ENCODE measurements around the gene ATP10A. TPM values are rescaled to one million over a fixed set of nuclear protein-coding genes. Genes with fewer than 3 reads are reported as not detected.

The ATP10A gene
- polyA plus RNA-seq, 1 experiment = 3.5 TPM

GRCh38 chr15:25727867-25728600, 135.1 kb downstream of the ATP10A start:
- CTCF ChIA-PET = no interaction called here
- H3K27me3 ChIP-seq (ENCODE audit: control insufficient read depth, insufficient read depth, low read length) = no peaks in the 10 kb centered on the region
- no peak for DNase-seq (ENCODE audit: low read depth, low spot score)
- H3K9me3 ChIP-seq (ENCODE audit: control insufficient read depth, insufficient read depth, low read length) = peaks cover 5% of the 10 kb centered on the region; the same call in 1 of the 2 replicates
- no peak for TF ChIP-seq CTCF (IDR thresholded peaks at IDR 0.05; ENCODE audit: low read depth, low read length)
- no peak overlapping the region for H3K27ac ChIP-seq (ENCODE audit: low read depth, low read length)
- POLR2A ChIA-PET = no interaction called here
- no peak overlapping the region for H3K4me3 ChIP-seq (ENCODE audit: low read depth, low read length)

DNA sequence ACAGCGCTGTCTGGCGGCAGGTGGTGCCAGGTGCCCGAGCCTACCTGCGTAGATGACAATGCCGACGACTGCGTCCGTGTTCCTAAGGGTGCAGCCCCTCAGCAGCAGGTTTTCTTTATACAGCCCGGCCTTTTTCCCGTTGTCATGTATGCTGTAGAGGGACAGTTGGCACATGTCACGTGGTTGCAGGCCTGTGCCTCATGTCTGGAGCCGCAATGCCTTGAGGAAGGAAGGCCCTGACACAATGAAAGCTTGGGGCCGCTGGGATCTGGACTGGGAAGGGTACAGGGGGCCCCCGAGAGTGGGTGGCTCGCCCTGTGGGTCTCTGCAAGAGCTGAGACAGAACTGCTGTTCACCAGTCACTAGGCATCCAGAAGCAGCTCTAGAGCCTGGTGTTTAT, 136.0 kb downstream of the ATP10A start:
- CTCF ChIA-PET = no interaction called here

DNA sequence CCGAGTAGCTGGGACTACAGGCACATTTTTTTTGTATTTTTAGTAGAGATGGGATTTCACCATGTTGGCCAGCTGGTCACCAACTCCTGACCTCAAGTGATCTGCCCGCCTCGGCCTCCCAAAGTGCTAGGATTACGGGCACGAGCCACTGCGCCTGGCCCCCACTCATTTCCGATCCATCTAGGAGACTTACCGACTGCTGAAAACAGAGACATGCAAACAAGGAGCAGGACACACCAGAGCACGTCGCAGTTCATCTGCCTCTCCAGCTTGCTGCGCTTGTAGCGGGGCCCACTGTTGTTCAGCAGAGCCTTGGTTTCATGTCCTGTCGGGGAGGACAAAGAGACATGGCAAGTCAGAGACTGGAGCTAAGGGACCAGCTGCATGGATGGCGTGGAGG, 137.4 kb downstream of the ATP10A start:
- POLR2A ChIA-PET = no interaction called here
- TF ChIP-seq CTCF (IDR thresholded peaks at IDR 0.05; ENCODE audit: low read depth, low read length) = no peak
- Histone ChIP-seq H3K27me3 (ENCODE audit: control insufficient read depth, insufficient read depth, low read length) (no peaks in the 10 kb centered on the region), H3K4me3 (ENCODE audit: low read depth, low read length) (no peak overlapping the region), H3K9me3 (ENCODE audit: control insufficient read depth, insufficient read depth, low read length) (peaks cover 5% of the 10 kb centered on the region; the same call in 1 of the 2 replicates), H3K27ac (ENCODE audit: low read depth, low read length) (no peak overlapping the region)
- DNase-seq (ENCODE audit: low read depth, low spot score) = no peak
- CTCF ChIA-PET = no interaction called here

More for the DNA sequence above, 136.0 kb downstream of the ATP10A start:
- no peaks in the 10 kb centered on the region for H3K27me3 ChIP-seq (ENCODE audit: control insufficient read depth, insufficient read depth, low read length)
- H3K4me3 ChIP-seq (ENCODE audit: low read depth, low read length) = no peak overlapping the region
- peaks cover 5% of the 10 kb centered on the region; the same call in 1 of the 2 replicates for H3K9me3 ChIP-seq (ENCODE audit: control insufficient read depth, insufficient read depth, low read length)
- POLR2A ChIA-PET = no interaction called here
- DNase-seq (ENCODE audit: low read depth, low spot score) = no peak
- no peak overlapping the region for H3K27ac ChIP-seq (ENCODE audit: low read depth, low read length)
- no peak for TF ChIP-seq CTCF (IDR thresholded peaks at IDR 0.05; ENCODE audit: low read depth, low read length)

- no peak overlapping the region for H3K27ac ChIP-seq (ENCODE audit: low read depth, low read length)
- peaks cover 5% of the 10 kb centered on the region; the same call in 1 of the 2 replicates for H3K9me3 ChIP-seq (ENCODE audit: control insufficient read depth, insufficient read depth, low read length)
- ChIA-PET POLR2A (no interaction called here), CTCF (no interaction called here)
- H3K4me3 ChIP-seq (ENCODE audit: low read depth, low read length) = no peak overlapping the region
- TF ChIP-seq CTCF (IDR thresholded peaks at IDR 0.05; ENCODE audit: low read depth, low read length) = no peak
- DNase-seq (ENCODE audit: low read depth, low spot score) = no peak
- no peaks in the 10 kb centered on the region for H3K27me3 ChIP-seq (ENCODE audit: control insufficient read depth, insufficient read depth, low read length)
Observed at GRCh38 chr15:25724899-25725298, 138.2 kb downstream of the ATP10A start.

- no peak overlapping the region for H3K4me3 ChIP-seq (ENCODE audit: low read depth, low read length)
- no peaks in the 10 kb centered on the region; the same call in 1 of the 2 replicates for H3K9me3 ChIP-seq (ENCODE audit: control insufficient read depth, insufficient read depth, low read length)
- CTCF ChIA-PET = interaction anchor here (1.2 kb wide), 1 partner anchor 212 kb away, joined by 6 read pairs; no protein-coding TSS in a partner anchor
- H3K27me3 ChIP-seq (ENCODE audit: control insufficient read depth, insufficient read depth, low read length) = no peaks in the 10 kb centered on the region
- no peak for TF ChIP-seq CTCF (IDR thresholded peaks at IDR 0.05; ENCODE audit: low read depth, low read length)
- POLR2A ChIA-PET = no interaction called here
- no peak for DNase-seq (ENCODE audit: low read depth, low spot score)
- H3K27ac ChIP-seq (ENCODE audit: low read depth, low read length) = no peak overlapping the region
Observed at GRCh38 chr15:25721605-25721955, 141.5 kb downstream of the ATP10A start.

All from AG04450 (cell line).